BE2C (cell line): ENCODE results near the gene VPS9D1.

Experiments
- DNase-seq: peaks from one replicate; pipeline ENCODE4 v3.0.0-alpha.2; 2020
- H3K27me3 ChIP-seq: fragments of 250-450 bp; sonication (Bioruptor Pico); 2 replicates; pipeline ENCODE4 v1.5.1; 2020; ENCODE audit warnings: mild to moderate bottlenecking
- H3K36me3 ChIP-seq: fragments of 250-450 bp; sonication (Bioruptor Pico); 2 replicates; pipeline ENCODE4 v1.5.1; 2020; ENCODE audit warnings: mild to moderate bottlenecking
- H3K4me1 ChIP-seq: fragments of 250-450 bp; sonication (Bioruptor Pico); 2 replicates; pipeline ENCODE4 v1.5.1; 2020
- H3K4me3 ChIP-seq: 2 replicates; pipeline ENCODE4 v1.5.1; 2011; ENCODE audit warnings: low read depth, low read length
- H3K9me3 ChIP-seq: fragments of 250-450 bp; sonication (Bioruptor Pico); 2 replicates; pipeline ENCODE4 v1.5.1; 2020
- CTCF ChIP-seq: IDR thresholded peaks from 2 replicates; pipeline ENCODE4 v1.5.1; 2012; ENCODE audit warnings: mild to moderate bottlenecking, low read depth, low read length

VPS9D1 gene

GRCh38 chr16:89712274-89712781 is 8.4 kb downstream of the VPS9D1 start:
- H3K36me3 ChIP-seq, result no peaks in the 10 kb centered on the region; the same call in 1 of the 2 replicates
- H3K27me3 ChIP-seq, result no peaks in the 10 kb centered on the region
- no peaks in the 10 kb centered on the region for H3K9me3 ChIP-seq
- peak overlapping the region; percentile 69 for H3K4me3 ChIP-seq
- peaks cover 3% of the 10 kb centered on the region; the same call in 1 of the 2 replicates for H3K4me1 ChIP-seq
- no peak for TF ChIP-seq CTCF
- DNase-seq, result no peak

DNA sequence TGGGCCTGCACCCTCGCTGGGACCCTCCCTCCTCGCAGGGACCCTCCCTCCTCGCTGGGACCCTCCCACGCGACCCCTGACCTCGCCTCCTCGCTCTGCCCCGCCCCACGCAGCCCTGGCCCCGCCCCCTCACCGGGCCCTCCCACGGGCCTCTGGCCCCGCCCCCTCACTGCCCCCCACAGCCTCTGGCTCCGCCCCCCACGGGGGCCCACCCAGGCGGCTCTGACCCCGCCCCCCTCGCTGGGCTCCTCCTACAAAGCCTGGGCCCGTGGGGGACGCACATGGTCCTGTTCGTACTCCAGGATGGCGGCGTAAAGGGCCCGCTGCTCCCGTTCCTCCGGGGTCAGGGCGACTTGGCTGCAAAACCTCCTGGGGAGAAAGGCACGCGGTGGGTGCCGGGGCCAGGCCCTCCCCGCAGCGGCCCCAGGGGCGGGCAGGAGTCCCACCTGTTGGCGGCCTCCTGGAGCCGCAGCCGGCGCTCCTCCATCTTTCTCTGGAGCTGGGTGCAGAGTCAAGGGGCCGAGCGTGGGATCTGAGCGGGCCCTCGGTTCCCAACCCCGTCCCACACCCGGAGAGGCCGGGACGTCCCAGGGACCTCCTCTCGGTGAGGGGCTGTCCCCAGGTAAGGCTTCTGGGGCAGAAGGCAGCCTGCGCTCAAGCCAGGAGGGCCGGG is 9.0 kb downstream of the VPS9D1 start:
- DNase-seq, result peak; percentile 88
- no peaks in the 10 kb centered on the region for H3K27me3 ChIP-seq
- H3K4me1 ChIP-seq, result peaks cover 3% of the 10 kb centered on the region; the same call in 1 of the 2 replicates
- no peaks in the 10 kb centered on the region for H3K9me3 ChIP-seq
- no peaks in the 10 kb centered on the region; the same call in 1 of the 2 replicates for H3K36me3 ChIP-seq
- TF ChIP-seq CTCF, result no peak
- peak overlapping the region; percentile 69 for H3K4me3 ChIP-seq

DNA sequence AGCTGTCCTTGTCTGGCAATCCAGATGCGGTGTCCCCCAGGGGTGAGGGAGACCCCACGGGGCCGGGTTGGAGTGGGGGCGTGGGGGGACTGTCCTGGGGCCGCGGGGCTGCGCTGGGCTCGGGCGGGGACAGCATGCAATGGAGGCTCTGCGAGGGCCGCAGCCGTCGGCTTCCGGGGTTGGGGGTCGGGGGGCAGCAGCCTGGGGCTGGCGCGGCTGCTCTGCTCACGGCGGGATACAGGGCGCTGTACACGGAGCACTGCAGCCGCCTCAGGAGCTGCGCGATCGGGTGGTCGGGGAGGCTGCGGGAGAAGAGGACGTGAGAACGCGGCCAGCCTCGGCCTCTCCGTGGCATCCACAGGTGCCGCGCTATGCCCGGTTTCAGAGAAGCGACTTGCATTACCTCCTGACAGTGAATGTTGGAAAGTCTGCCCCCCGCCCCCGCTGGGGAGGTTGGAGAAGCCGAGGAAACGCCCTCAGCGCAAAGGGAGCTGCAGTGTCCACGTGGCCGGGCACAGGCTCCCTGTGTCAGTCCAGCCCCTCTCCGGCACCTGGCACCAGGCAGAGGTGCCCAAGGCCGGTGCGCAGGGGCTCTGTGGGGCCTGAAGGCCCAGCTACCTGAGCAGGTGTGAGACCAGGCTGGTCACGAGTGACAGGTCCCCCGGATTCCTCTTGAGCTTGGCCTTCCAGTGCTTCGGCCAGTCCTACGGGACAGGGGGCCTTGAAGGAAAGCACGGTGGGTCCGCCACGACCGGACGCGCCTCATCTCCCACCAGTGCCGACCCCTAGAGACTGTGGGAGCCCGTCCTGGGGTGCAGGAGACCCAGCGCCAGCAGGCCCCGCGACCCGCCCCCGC is 9.8 kb downstream of the VPS9D1 start:
- no peak for DNase-seq
- TF ChIP-seq CTCF, result no peak
- H3K4me3 ChIP-seq, result no peak overlapping the region
- no peaks in the 10 kb centered on the region for H3K27me3 ChIP-seq
- H3K4me1 ChIP-seq, result peaks cover 3% of the 10 kb centered on the region; the same call in 1 of the 2 replicates
- no peaks in the 10 kb centered on the region for H3K9me3 ChIP-seq
- no peaks in the 10 kb centered on the region for H3K36me3 ChIP-seq

GRCh38 chr16:89709716-89710432 is 10.8 kb downstream of the VPS9D1 start:
- H3K27me3 ChIP-seq, result no peaks in the 10 kb centered on the region
- TF ChIP-seq CTCF, result no peak
- peaks cover 3% of the 10 kb centered on the region; the same call in 1 of the 2 replicates for H3K4me1 ChIP-seq
- H3K4me3 ChIP-seq, result no peak overlapping the region
- H3K9me3 ChIP-seq, result no peaks in the 10 kb centered on the region
- DNase-seq, result no peak
- H3K36me3 ChIP-seq, result no peaks in the 10 kb centered on the region

DNA sequence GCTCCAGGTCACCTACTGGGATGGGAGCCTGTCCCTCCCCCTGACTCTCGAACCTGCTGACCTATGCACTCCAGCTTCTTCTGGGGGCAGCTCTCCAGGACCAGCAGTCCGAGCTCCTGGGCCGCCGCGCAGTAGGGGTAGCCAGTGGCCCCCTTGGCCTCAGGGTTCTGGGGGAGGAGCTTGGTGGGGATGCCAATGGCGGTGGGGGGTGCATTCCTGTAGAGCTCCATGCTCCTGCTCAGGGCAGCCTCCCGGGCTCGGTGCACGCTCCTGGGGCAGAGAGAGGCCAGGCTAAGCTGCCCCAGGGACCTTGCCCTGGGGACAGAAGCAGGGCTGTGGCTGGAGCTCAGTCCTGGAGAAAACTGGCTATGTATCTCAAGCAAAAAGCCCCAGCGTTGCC is 11.5 kb downstream of the VPS9D1 start:
- Histone ChIP-seq H3K36me3 (no peaks in the 10 kb centered on the region), H3K4me1 (peaks cover 3% of the 10 kb centered on the region; the same call in 1 of the 2 replicates), H3K4me3 (no peak overlapping the region), H3K9me3 (no peaks in the 10 kb centered on the region), H3K27me3 (no peaks in the 10 kb centered on the region)
- no peak for TF ChIP-seq CTCF
- no peak for DNase-seq
